SK-N-SH (cell line): ENCODE measurements around the gene AP1S1.

Source experiments
- ELF1 ChIP-seq: IDR thresholded peaks from 2 replicates; pipeline ENCODE4 v1.4.0; 2012
- EZH2phosphoT487 ChIP-seq: fragments of 200-600 bp; sonication (generic); IDR thresholded peaks from 2 replicates; pipeline ENCODE4 v1.6.1; 2017; ENCODE audit warnings: low read depth, mixed run types, mild to moderate bottlenecking, antibody characterized with exemption, moderate library complexity, borderline replicate concordance
- JUND ChIP-seq: IDR thresholded peaks from 2 replicates; pipeline ENCODE4 v1.4.0; 2012
- POLR2AphosphoS5 ChIP-seq: IDR thresholded peaks from 2 replicates; pipeline ENCODE4 v1.6.1; 2012; ENCODE audit warnings: low read depth, low read length
- RAD21 ChIP-seq: IDR thresholded peaks from 2 replicates; pipeline ENCODE4 v1.6.1; 2012; ENCODE audit warnings: mild to moderate bottlenecking, low read length
- TAF1 ChIP-seq: IDR thresholded peaks from 2 replicates; pipeline ENCODE4 v1.6.1; 2012; ENCODE audit warnings: low read depth, mild to moderate bottlenecking, low read length, moderate library complexity, borderline replicate concordance
- YY1 ChIP-seq: IDR thresholded peaks from 2 replicates; pipeline ENCODE4 v1.4.0; 2012; ENCODE audit warnings: low read depth, mild to moderate bottlenecking
- TF ChIP-seq, protein P1 (sequence below): fragments of 200-600 bp; sonication (generic); IDR thresholded peaks from 2 replicates; pipeline ENCODE4 v1.6.1; 2017; ENCODE audit warnings: antibody characterized with exemption, mild to moderate bottlenecking, moderate library complexity
- TF ChIP-seq, protein P2 (sequence below): fragments of 150-350 bp; IDR thresholded peaks from 2 replicates; pipeline ENCODE4 v1.6.1; 2017; ENCODE audit warnings: antibody characterized with exemption, low read length, low read depth, borderline replicate concordance
- TF ChIP-seq, protein P3 (sequence below): IDR thresholded peaks from 2 replicates; pipeline ENCODE4 v1.6.1; 2012; ENCODE audit warnings: mild to moderate bottlenecking, low read depth, low read length, moderate library complexity

DNA sequence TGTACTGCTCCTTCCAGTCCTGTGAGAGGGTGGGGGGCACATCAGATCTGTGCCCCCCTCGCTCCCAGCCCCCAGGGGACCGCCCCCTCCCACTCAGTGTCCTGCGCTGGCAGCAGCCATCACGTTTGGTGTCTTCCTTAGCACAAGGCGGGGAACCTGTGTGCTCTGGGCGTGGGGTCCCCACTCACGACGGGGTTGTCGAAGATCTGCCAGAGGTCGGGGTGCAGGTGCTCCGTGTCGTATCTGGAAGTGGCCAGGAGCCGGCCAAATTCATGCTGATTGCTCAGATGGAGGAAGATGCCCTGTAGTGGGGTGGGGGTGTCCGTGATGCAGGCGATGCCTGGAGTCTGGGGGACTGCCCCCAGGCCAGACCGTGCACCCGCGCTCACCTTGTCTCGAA is 55.9 kb downstream of the AP1S1 start:
- TF ChIP-seq JUND, result no peak
- TF ChIP-seq RAD21, result no peak
- no peak for TF ChIP-seq EZH2phosphoT487
- TF ChIP-seq, protein P1, sequence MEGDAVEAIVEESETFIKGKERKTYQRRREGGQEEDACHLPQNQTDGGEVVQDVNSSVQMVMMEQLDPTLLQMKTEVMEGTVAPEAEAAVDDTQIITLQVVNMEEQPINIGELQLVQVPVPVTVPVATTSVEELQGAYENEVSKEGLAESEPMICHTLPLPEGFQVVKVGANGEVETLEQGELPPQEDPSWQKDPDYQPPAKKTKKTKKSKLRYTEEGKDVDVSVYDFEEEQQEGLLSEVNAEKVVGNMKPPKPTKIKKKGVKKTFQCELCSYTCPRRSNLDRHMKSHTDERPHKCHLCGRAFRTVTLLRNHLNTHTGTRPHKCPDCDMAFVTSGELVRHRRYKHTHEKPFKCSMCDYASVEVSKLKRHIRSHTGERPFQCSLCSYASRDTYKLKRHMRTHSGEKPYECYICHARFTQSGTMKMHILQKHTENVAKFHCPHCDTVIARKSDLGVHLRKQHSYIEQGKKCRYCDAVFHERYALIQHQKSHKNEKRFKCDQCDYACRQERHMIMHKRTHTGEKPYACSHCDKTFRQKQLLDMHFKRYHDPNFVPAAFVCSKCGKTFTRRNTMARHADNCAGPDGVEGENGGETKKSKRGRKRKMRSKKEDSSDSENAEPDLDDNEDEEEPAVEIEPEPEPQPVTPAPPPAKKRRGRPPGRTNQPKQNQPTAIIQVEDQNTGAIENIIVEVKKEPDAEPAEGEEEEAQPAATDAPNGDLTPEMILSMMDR, result no peak
- no peak for TF ChIP-seq POLR2AphosphoS5
- TF ChIP-seq ELF1, result no peak
- no peak for TF ChIP-seq YY1
- TF ChIP-seq, protein P2, sequence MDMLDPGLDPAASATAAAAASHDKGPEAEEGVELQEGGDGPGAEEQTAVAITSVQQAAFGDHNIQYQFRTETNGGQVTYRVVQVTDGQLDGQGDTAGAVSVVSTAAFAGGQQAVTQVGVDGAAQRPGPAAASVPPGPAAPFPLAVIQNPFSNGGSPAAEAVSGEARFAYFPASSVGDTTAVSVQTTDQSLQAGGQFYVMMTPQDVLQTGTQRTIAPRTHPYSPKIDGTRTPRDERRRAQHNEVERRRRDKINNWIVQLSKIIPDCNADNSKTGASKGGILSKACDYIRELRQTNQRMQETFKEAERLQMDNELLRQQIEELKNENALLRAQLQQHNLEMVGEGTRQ, result no peak
- no peak for TF ChIP-seq TAF1
- TF ChIP-seq, protein P3, sequence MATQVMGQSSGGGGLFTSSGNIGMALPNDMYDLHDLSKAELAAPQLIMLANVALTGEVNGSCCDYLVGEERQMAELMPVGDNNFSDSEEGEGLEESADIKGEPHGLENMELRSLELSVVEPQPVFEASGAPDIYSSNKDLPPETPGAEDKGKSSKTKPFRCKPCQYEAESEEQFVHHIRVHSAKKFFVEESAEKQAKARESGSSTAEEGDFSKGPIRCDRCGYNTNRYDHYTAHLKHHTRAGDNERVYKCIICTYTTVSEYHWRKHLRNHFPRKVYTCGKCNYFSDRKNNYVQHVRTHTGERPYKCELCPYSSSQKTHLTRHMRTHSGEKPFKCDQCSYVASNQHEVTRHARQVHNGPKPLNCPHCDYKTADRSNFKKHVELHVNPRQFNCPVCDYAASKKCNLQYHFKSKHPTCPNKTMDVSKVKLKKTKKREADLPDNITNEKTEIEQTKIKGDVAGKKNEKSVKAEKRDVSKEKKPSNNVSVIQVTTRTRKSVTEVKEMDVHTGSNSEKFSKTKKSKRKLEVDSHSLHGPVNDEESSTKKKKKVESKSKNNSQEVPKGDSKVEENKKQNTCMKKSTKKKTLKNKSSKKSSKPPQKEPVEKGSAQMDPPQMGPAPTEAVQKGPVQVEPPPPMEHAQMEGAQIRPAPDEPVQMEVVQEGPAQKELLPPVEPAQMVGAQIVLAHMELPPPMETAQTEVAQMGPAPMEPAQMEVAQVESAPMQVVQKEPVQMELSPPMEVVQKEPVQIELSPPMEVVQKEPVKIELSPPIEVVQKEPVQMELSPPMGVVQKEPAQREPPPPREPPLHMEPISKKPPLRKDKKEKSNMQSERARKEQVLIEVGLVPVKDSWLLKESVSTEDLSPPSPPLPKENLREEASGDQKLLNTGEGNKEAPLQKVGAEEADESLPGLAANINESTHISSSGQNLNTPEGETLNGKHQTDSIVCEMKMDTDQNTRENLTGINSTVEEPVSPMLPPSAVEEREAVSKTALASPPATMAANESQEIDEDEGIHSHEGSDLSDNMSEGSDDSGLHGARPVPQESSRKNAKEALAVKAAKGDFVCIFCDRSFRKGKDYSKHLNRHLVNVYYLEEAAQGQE, result no peak
